Measurements from ENCODE around the gene PKP4.

GRCh38 chr2:158578703-158579330 lies 122.1 kb downstream of the PKP4 start:
- no peak for TF ChIP-seq CTCF (IDR thresholded peaks at IDR 0.05 in 2 of 3, conservative IDR thresholded peaks at IDR 0.05 in 1 of 3; ENCODE audit: borderline replicate concordance in 1 of 3, insufficient read depth in 1 of 3, low read depth in 2 of 3, low read length in 2 of 3)
- no peak for TF ChIP-seq EZH2 (IDR thresholded peaks at IDR 0.05)
- no peak for TF ChIP-seq POLR2A (IDR thresholded peaks at IDR 0.05; ENCODE audit: borderline replicate concordance, extremely low read depth, insufficient read depth, insufficient read length)
- no peak for TF ChIP-seq ELF1 (IDR thresholded peaks at IDR 0.05; ENCODE audit: borderline replicate concordance, low read depth)
- no peak for TF ChIP-seq CEBPB (IDR thresholded peaks at IDR 0.05; ENCODE audit: low read depth)
- TF ChIP-seq SIN3A (IDR thresholded peaks at IDR 0.05; ENCODE audit: low read depth): no peak
- TF ChIP-seq POLR2AphosphoS5 (IDR thresholded peaks at IDR 0.05; ENCODE audit: low read depth, low read length): no peak
- TF ChIP-seq EGR1 (IDR thresholded peaks at IDR 0.05; ENCODE audit: low read depth): no peak
- TF ChIP-seq EZH2phosphoT487 (IDR thresholded peaks at IDR 0.05; ENCODE audit: borderline replicate concordance): no peak
- no peak for TF ChIP-seq SRF (IDR thresholded peaks at IDR 0.05; ENCODE audit: low read depth)
- TF ChIP-seq REST (IDR thresholded peaks at IDR 0.05; ENCODE audit: low read depth): no peak

Measured in HCT116 (cell line).